HL-60 (cell line): ENCODE results near the gene P3H3.

Experiments
- CTCF ChIP-seq: IDR thresholded peaks from one replicate; pipeline ENCODE4 v1.5.1; 2011; ENCODE audit warnings: low read length, control low read depth, inconsistent platforms; ENCODE audit not compliant: insufficient read depth
- POLR2AphosphoS5 ChIP-seq: IDR thresholded peaks from 2 replicates; pipeline ENCODE4 v1.6.1; 2012; ENCODE audit warnings: low read depth
- SPI1 ChIP-seq: IDR thresholded peaks from 2 replicates; pipeline ENCODE4 v1.6.1; 2012; ENCODE audit warnings: low read depth, mild to moderate bottlenecking, borderline replicate concordance

GRCh38 chr12:6824901-6825381, 3.3 kb upstream of the P3H3 start:
- no peak for TF ChIP-seq CTCF
- TF ChIP-seq POLR2AphosphoS5 = no peak
- TF ChIP-seq SPI1 = no peak
